Nephron (organoid): Measurements from ENCODE around the gene RNF144A.

Experiments used
- H3K27ac Mint-ChIP-seq, 3 experiments: 2 replicates each; pipeline ENCODE4 v1.8.0; 2020; ENCODE audit warnings: mixed read lengths in 3 of 3, mild to moderate bottlenecking in 2 of 3, moderate library complexity in 1 of 3
- H3K27me3 Mint-ChIP-seq: 2 replicates; pipeline ENCODE4 v1.8.0; 2021; ENCODE audit warnings: low read depth, mild to moderate bottlenecking, moderate library complexity, mixed read lengths
- H3K36me3 Mint-ChIP-seq: 2 replicates; pipeline ENCODE4 v1.8.0; 2020; ENCODE audit warnings: low read depth, mixed read lengths
- H3K4me1 Mint-ChIP-seq: 2 replicates; pipeline ENCODE4 v1.8.0; 2020; ENCODE audit warnings: mixed read lengths
- H3K4me3 Mint-ChIP-seq, 3 experiments: 2 replicates each; pipeline ENCODE4 v1.8.0; 2020; ENCODE audit warnings: mild to moderate bottlenecking in 3 of 3, mixed read lengths in 3 of 3, moderate library complexity in 2 of 3
- H3K9me3 Mint-ChIP-seq: 2 replicates; pipeline ENCODE4 v1.8.0; 2020; ENCODE audit warnings: mixed read lengths
- CTCF ChIP-seq, 3 experiments: fragments of 200-600 bp; sonication (generic); IDR thresholded peaks; one replicate each; pipeline ENCODE4 v1.5.0; 2021; ENCODE audit warnings: antibody characterized with exemption in 3 of 3; ENCODE audit not compliant: unreplicated experiment in 3 of 3

The RNF144A gene

GRCh38 chr2:6954586-6954985 is 37.4 kb downstream of the RNF144A start:
- no peak for TF ChIP-seq CTCF (IDR thresholded peaks at IDR 0.05; ENCODE audit: unreplicated experiment in 3 of 3)
- H3K9me3 Mint-ChIP-seq, result no peaks in the 10 kb centered on the region
- peaks cover 58% of the 10 kb centered on the region for H3K4me1 Mint-ChIP-seq

GRCh38 chr2:6955511-6956136 is 38.4 kb downstream of the RNF144A start:
- peak overlapping the region; percentile 2 to 76 (median 53) for H3K27ac Mint-ChIP-seq
- H3K4me1 Mint-ChIP-seq, result peaks cover 68% of the 10 kb centered on the region
- no peak overlapping the region for H3K4me3 Mint-ChIP-seq
- no peak for TF ChIP-seq CTCF (IDR thresholded peaks at IDR 0.05; ENCODE audit: unreplicated experiment in 3 of 3)
- peaks cover 13% of the 10 kb centered on the region for H3K36me3 Mint-ChIP-seq
- no peaks in the 10 kb centered on the region for H3K27me3 Mint-ChIP-seq
- no peaks in the 10 kb centered on the region for H3K9me3 Mint-ChIP-seq

More at GRCh38 chr2:6954586-6954985, 37.4 kb downstream of the RNF144A start:
- Mint-ChIP-seq H3K27me3 (no peaks in the 10 kb centered on the region), H3K4me3 (no peak overlapping the region), H3K36me3 (peaks cover 13% of the 10 kb centered on the region), H3K27ac (peak overlapping the region; percentile 19 to 46 (median 21))

- Mint-ChIP-seq H3K27me3 (no peaks in the 10 kb centered on the region), H3K4me1 (peaks cover 76% of the 10 kb centered on the region), H3K36me3 (peaks cover 16% of the 10 kb centered on the region), H3K9me3 (no peaks in the 10 kb centered on the region), H3K27ac (peak overlapping the region; percentile 2 to 56 (median 37)), H3K4me3 (no peak overlapping the region)
- no peak for TF ChIP-seq CTCF (IDR thresholded peaks at IDR 0.05; ENCODE audit: unreplicated experiment in 3 of 3)
These were observed 39.4 kb downstream of the RNF144A start for GRCh38 chr2:6956566-6956965.

- Mint-ChIP-seq H3K4me1 (peaks cover 70% of the 10 kb centered on the region), H3K4me3 (no peak overlapping the region), H3K9me3 (no peaks in the 10 kb centered on the region), H3K36me3 (peaks cover 20% of the 10 kb centered on the region), H3K27ac (peak overlapping the region; percentile 2 to 56 (median 37)), H3K27me3 (no peaks in the 10 kb centered on the region)
- no peak for TF ChIP-seq CTCF (IDR thresholded peaks at IDR 0.05; ENCODE audit: unreplicated experiment in 3 of 3)
These were observed 40.0 kb downstream of the RNF144A start for GRCh38 chr2:6957031-6957714.

GRCh38 chr2:6957910-6958615 is 40.9 kb downstream of the RNF144A start:
- TF ChIP-seq CTCF (IDR thresholded peaks at IDR 0.05; ENCODE audit: unreplicated experiment in 3 of 3), result no peak
- peaks cover 28% of the 10 kb centered on the region for H3K36me3 Mint-ChIP-seq
- H3K9me3 Mint-ChIP-seq, result no peaks in the 10 kb centered on the region
- no peaks in the 10 kb centered on the region for H3K27me3 Mint-ChIP-seq
- no peak overlapping the region for H3K4me3 Mint-ChIP-seq
- peaks cover 68% of the 10 kb centered on the region for H3K4me1 Mint-ChIP-seq
- H3K27ac Mint-ChIP-seq, result peak overlapping the region in 1 of 3 experiments; percentile 2
